GM19372 (cell line): ENCODE measurements around the gene C6orf136.
"Not testable (repeated sequence)": the region's sequence is repeated elsewhere in the genome, so short reads cannot be mapped to it uniquely, and the experiment has no call there.

ENCODE experiments used
- ATAC-seq: cut with Tn5 transposase; IDR thresholded peaks from one replicate; pipeline ENCODE4 v1.9.1; 2021; ENCODE audit warnings: mild to moderate bottlenecking, low read depth, moderate library complexity; ENCODE audit not compliant: unreplicated experiment

The C6orf136 gene, protein sequence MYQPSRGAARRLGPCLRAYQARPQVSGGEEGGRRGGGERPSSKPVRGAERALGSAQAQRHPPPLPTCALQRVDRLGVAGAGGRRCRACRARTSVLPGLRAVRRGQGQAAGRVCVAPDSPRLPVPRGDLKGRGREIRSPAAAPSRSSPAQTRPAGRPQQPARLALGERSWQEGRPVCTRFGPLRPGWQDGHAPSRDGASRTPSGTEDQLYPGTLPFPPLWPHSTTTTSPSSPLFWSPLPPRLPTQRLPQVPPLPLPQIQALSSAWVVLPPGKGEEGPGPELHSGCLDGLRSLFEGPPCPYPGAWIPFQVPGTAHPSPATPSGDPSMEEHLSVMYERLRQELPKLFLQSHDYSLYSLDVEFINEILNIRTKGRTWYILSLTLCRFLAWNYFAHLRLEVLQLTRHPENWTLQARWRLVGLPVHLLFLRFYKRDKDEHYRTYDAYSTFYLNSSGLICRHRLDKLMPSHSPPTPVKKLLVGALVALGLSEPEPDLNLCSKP

GRCh38 chr6:30646450-30647241, at the start of gene C6orf136:
TSS of gene C6orf136 (plus strand) at chr6:30647133. CDS start at chr6:30647232, 99 bp downstream.
- peak; percentile 63 for ATAC-seq

- ATAC-seq: not testable (repeated sequence)
Observed at GRCh38 chr6:30597315-30598144, 49.4 kb upstream of the C6orf136 start.

DNA sequence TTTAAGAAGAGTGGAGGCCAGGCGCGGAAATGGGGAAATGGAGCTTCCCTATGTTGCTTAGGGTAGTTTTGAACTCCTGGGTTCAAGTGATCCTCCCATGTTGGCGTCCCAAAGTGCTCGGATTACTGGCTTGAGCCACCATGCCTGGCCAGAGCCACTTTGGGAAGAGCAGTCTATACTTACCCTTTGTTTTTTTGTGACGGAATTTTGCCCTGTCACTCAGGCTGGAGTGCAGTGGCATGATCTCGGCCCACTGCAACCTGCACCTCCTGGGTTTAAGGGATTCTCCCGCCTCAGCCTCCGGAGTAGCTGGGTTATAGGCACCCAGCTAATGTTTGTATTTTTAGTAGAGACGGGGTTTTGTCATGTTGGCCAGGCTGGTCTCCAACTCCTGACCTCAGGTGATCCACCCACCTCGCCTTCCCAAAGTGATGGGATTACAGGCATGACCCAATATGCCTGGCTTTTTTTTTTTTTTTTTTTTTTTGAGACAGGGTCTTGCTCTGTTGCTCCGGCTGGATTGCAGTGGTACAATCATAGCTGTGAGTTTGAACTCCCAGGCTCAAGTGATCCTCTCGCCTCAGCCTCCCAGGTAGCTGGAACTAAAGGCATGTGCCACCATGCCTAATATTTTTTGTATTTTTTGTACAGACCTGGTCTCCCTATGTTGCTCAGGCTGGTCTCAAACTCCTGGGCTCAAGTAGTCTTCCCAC, 47.9 kb upstream of the C6orf136 start:
- ATAC-seq: no peak

GRCh38 chr6:30599625-30600324, 47.2 kb upstream of the C6orf136 start:
- no peak for ATAC-seq

DNA sequence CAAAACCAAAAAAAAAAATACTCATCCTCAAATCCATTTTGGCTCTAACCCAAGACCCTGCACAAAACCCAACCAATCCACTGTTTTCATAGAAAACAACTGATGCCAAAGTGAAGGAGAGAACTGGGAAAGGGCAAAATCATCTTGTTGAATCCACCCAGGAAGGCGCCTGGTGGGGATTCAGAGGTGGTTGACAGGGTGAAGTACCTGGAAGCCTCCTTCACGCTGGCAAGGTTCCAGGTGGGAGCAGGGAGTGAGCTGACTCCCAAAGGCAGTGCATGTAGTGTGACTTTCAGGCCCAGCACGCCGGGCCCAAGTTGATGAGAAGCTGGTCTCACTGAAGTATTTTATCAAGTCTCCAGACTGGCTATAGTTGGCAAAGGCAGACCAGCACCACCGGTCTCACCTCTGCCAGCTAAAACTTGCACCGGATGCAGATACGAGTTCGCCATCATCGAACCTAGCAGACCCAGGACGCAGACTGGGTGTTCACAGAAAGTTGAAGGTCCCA, 46.4 kb upstream of the C6orf136 start:
- ATAC-seq: no peak

GRCh38 chr6:30601436-30601814, 45.5 kb upstream of the C6orf136 start:
- ATAC-seq: no peak

DNA sequence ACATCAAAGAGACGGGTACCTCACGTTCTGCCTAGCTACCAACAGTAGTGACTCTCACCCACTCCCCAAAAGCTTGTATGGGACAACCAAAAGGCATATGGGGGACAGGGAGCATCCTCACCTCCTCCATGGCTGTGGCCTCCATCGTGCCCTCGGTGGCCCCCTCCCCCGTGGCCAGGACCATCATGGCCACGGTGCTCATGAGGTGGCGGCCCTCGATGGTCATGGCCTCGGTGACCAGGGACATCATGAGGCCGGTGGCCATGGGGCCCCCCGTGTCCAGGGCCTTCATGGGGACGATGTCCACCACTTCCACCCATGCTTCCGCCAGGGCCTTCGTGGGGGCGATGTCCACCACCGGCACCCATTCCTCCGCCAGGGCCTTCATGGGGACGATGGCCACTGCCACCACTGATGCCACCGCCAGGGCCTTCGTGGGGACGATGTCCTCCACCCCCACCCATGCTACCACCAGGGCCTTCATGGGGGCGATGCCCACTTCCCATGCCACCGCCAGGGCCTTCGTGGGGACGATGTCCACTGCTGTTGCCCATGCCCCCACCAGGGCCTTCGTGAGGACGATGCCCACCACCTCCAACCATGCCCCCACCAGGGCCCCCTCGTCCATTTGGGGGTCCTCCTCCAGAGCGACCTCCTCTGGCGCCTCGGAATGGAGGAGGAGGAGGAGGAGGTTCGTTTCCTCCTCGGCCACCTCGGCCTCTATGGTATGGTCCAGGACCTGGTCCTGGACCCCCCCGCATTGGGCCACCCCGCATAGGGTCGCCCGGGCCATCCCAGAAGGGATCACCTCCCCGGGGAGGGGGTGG, 44.9 kb upstream of the C6orf136 start:
- ATAC-seq: no peak

GRCh38 chr6:30603961-30604360, 43.0 kb upstream of the C6orf136 start:
- no peak for ATAC-seq

GRCh38 chr6:30610065-30610464, 36.9 kb upstream of the C6orf136 start:
- no peak for ATAC-seq

DNA sequence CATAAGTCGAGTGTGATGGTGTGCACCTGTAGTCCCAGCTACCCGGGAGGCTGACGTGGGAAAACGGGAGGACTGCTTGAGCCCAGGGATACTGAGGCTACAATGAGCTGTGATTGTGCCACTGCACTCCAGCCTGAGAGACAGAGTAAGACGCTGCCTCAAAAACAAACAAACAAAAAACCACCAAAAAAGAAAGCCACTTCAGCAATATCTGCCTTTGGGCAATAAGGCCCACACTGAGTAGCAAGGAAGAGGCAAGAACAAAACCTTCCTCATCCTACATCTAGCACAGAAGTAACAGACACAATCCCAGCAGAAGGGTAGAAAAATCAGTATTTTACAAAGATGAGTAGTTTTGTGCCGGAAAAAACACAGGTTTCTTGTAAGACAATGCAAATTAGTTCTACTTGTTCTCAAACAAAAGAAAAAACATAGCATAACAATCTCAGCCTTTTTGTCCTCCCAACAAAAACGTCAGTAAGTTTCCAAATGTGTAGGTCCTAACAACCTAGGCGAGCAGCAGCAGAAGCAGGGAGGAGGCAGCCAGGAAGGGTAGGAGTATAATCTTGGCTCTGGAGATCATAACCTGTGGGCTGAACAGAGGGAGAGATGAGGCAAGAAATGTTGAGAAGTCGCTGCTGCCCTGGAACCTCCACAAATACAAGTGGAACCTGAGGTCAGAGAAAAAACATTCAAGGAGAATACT, 35.6 kb upstream of the C6orf136 start:
- ATAC-seq: no peak

GRCh38 chr6:30611856-30612194, 35.1 kb upstream of the C6orf136 start:
- no peak for ATAC-seq

DNA sequence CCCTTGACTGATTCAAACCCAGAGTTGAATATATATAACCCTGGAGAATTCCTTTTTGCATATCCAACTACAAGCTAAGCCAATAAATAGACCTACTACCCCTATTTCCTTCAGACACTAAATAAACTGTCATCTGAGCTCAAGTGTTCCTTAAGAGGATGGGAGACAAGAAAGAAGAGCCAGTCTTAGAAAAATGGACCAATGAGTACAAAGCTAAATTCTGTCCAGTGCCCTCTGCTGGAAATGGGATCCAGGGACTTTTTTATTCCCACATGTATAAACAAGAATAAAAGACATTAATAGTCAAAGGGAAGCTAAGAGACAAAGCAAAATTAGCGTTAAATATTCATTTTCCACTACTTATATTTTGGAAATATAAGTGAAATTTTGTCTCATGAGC, 34.7 kb upstream of the C6orf136 start:
- no peak for ATAC-seq

DNA sequence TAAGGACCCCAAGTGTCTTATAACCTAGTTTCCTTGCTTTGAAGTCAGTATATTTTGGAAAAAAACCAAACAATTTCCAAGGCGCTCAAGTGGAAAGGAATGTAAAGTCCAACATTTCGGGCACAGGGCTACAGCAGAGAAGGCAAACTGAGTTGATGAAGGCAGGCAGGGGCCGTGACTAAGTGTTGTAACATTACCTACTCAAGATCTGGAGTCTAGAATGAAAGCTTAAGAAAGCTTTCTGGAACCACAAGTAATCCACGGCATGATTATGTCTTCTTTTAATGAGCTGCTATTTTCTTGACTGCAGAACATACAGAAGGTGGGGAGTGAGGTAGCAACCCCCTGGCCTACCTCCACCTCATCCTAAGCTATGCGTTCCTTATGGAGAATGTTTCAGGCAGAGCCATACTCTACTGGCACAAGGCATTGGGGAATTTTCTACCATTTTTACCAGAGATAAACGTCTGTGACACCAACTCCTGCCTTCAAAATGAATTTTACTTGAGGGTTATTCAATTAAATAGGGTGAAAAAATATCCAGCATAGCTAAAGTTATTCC, 34.2 kb upstream of the C6orf136 start:
- no peak for ATAC-seq

- no peak for ATAC-seq
Observed at GRCh38 chr6:30613251-30614043, 33.5 kb upstream of the C6orf136 start.

- no peak for ATAC-seq
Observed at GRCh38 chr6:30614044-30614842, 32.7 kb upstream of the C6orf136 start.

- peak; percentile 26 for ATAC-seq
Observed at GRCh38 chr6:30614843-30615218, 32.1 kb upstream of the C6orf136 start.
